Measurements from ENCODE around the gene APLP2.
A peak's percentile ranks its signal among the peaks of the same experiment; 100 is the strongest.

Gene APLP2

DNA sequence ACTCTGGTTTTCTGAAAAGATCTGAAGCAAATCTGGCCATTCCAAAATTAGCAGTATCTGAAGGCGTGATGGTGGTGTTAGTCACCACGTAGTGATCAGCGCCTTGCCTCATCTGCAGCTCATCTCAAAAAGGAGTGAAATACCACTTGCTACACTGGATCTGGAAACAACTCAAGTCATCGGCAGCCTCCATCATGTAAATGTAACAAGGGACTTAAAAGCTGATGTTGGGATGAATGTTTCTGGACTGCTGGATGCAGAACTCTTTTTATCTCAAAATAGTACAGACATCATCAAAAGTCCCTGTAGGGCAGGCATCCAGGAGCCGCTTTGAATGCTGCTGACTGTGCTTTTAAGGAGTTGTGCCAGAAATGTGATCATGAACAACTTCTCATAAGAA is 14.1 kb upstream of the APLP2 start:
- no peak for DNase-seq (ENCODE audit: low read depth in 2 of 2, low spot score in 1 of 2)

DNA sequence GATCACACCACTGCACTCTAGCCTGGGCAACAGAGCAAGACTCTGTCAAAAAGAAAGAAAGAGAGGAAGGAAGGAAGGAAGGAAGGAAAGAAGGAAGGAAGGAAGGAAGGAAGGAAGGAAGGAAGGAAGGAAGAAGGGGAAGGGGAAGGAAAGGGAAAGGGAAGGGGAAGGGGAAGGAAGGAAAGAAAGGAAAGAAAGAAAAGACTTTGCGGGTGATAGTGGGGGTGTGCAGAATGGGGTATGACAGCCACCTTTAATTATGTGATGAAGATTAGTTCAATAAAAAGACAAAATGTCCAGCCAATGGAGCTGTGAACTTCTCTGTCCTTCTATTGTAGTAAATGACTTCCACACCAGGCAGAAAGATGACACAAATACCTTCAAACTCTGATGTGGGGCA is 8.7 kb upstream of the APLP2 start:
- no peak for DNase-seq (ENCODE audit: low read depth in 2 of 2, low spot score in 1 of 2)

DNA sequence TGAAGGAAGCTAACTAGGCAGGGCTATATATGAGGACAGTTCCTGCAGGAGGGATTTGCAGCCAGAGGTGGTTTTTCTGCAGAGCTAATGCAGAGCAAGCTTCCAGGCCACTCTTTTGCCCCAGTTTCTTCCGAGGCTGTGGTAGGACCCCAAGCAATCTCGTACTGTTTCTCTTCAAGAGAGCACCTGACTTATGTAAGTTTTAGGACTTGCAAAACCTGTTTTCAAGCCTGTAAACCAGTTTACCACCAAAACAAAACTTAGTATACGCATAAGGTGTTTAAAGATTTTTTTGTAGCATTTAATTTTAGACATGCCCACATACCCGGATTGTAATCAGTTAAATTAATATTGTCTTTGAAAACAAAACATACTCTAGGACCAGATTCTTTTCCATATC is 7.7 kb upstream of the APLP2 start:
- no peak for DNase-seq (ENCODE audit: low read depth in 2 of 2, low spot score in 1 of 2)

DNA sequence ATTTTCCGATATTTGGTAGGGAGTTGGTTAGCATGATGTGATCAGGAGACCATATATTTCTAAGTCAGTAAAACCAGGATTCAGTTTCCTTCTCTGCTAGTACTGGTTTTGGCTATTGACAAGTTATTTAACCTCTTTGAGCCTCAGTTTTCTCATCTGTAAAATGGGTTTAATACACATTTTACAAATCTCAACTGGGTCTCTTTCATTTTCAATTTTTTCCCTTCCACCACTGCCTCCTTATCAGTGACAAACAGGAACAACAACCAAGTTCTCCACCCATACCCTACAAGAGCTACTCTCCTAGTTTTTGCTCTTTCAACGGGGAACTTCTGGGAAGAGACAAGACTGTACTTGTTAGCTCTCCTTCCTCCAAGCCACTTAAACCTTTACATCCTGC is 6.2 kb upstream of the APLP2 start:
- DNase-seq (ENCODE audit: low read depth in 2 of 2, low spot score in 1 of 2), result no peak

DNA sequence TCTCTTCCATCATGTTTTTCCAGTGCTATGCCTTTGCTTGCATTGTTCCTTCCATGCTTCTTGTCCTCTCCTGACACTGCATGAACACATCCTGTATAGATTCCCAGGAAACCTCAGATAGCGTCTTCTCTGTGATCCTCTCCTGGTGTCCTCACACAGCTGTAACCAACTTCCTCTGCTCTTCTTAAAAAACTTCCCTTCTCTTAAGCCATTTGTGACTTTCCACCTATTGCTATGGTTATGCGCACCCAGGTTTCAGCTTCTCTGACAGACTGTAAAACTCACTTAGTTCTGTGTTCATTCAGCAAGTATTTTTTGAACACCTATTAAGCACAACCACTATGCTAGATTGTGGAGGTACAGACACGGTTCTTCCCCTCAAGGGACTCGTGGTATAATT is 5.1 kb upstream of the APLP2 start:
- DNase-seq (ENCODE audit: low read depth in 2 of 2, low spot score in 1 of 2), result no peak

DNA sequence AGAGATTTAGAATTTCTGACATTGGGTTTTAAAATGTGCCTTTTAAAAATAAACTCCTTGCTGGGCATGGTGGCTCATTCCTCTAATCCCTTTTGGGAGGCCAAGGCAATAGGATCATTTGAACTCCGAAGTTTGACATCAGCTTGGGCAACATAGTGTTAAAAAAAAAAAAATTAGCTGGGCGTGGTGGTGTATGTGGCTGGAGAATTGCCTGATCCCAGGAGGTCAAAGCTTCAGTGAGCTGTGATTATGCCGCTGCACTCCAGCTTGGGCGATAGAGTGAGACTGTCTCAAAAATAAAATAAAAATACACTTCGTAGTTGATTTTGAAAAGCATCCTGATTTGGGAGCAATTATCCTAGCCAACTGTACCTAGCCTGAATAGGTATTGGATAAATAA is 3.4 kb upstream of the APLP2 start:
- DNase-seq (ENCODE audit: low read depth in 2 of 2, low spot score in 1 of 2), result no peak

DNA sequence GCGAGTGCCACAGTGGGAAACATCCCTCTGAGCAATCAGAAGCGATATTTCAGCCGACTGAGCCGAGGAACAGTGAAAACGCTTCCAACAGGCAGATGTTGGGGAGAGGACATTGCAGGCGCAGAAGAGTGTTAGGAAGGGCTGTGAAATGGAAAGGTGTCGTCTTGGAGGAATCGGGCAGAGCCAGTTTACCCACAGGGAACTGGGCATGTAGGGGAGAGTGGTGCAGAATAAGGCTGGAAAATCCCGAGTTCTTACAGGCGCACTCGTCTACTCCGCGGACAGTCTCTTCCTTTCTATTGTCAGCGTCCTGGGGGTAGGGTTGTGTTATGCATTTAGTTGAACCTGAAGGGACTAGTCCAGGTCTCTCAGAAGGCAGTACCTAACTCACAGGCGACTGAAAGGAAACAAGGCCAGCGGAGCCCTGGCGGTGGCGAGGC is 1.1 kb upstream of the APLP2 start:
- no peak for DNase-seq (ENCODE audit: low read depth in 2 of 2, low spot score in 1 of 2)

DNA sequence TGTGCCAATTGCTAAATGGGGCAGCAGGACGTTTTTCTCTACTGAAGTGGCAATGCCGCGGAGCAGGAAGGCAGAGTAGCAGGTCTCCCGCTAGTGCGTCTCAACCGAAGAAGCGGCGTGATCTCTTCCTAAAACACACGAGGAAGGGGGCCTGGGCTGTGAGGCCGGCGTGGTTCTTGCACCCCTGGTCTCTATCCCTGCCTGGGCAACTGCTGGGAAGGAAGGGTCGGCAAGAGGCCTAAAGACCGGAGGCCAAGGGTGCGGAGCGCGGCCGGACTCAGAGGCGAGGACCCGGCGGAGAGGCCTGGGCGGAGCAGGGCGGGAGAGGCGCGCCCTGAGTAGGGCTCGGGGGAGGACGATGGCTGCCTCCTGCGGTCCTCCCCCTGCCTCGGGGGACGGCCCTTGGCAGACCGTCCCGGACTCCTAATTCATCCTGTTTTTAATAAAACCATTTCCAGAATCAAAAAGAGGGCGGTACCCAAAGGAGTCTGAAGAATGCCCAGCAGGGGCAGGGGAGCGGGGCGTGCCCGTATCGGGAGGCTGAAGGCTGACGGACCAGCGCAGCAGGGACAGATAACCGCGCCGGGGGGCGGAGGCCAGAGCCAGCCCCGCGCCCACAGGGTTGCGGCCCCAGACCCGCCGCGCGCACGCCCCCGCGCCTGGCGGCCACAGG is 572 bp upstream of the APLP2 start:
- peak; percentile 4 to 11 for DNase-seq (ENCODE audit: low read depth in 2 of 2, low spot score in 1 of 2)

DNA sequence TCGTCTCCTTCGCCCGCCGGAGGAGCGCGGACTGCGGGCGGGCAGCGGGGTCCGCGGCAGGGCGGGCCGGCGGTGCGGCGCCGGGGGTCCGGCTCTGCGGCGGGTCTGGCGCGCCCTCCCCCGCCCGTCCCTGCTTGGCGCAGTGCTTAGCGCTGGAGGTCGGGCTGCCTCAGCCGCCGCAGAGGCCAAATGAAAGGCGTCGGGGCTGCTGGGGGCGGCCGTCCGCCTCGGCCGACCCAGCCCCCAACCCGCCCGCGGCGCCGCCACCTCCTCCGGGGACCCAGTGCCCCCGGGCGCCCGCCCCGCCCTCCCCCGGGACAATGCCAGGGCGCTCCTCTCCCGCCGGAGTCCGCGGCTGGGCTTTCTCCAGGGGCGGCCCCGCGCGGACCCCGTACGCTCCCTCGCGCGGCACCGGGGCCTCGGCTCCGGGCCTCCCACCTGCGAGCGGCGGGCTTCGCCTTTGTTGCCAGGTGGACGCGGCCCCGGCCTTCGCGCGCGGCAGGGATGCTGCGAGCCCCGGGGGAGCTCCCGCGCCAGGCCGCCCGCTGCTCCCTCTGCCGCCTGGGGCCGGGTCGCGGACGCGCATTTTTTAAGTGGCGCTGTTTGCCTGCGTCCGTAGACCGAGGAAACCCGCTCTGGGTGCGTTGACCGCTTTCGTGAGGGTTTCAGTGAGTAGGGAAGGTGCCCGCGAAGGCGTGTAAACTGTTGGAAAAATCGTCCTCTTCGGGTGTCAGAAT is 583 bp downstream of the APLP2 start:
- DNase-seq (ENCODE audit: low read depth in 2 of 2, low spot score in 1 of 2), result peak; percentile 1 to 10

DNA sequence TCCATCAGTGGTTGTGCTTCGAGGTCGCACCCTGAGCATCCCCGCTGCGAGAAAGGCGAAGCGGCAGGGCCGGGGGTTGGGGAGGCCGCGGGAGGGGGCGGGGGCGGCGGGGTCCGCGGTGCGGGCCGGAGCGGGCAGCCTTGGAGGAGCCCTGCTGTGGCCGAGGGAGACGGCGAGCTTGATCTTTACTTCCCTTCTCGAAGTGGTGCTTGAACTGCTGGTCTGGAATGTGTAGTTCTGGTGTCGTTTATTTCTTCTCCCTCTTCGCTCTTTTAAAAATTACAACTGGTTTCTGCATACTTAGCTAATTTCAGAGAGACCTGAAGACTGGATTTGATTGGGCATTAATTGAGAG is 1.1 kb downstream of the APLP2 start:
- no peak for DNase-seq (ENCODE audit: low read depth in 2 of 2, low spot score in 1 of 2)

DNA sequence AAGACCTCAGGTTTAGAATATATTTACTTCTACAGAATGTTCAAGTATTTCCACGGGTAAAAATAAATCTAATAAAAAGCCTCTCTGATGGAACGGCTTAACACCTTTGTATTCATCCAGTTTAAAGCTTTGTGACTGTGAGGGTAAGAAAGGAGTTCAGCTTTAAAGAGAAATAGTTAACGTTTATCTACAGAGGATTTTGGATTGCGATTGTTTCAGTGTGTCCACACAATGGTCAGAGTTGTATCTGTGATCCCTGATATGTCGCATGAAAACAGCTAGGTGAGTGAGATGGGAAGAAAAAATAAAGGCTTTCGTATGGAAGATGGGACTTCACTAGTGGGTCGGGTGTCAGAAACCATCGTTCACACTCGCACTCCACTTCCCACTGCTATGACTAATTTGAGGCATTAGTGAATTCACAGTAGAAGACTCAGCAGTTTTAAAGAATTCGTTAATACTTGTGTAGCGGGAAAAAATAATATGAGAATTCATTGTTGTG is 1.6 kb downstream of the APLP2 start:
- DNase-seq (ENCODE audit: low read depth in 2 of 2, low spot score in 1 of 2), result no peak

DNA sequence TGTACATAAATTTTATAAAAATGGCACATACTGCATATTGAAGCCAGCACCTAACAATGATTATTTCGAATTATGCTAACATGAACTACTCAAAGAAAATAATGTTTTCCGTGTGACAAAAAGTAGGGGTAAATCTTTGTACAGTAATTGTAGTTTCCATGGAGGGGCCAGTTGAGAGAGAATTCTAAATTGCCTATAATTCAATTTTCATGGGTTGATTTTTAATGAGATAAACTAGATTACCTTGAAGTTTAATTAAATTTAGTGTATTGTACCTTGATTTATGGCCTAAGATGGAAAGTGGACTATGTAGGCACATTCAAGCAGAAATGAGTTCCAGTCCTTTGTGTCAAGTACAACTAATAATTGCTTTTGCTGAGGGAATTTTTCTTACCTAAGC is 5.0 kb downstream of the APLP2 start:
- no peak for DNase-seq (ENCODE audit: low read depth in 2 of 2, low spot score in 1 of 2)

DNA sequence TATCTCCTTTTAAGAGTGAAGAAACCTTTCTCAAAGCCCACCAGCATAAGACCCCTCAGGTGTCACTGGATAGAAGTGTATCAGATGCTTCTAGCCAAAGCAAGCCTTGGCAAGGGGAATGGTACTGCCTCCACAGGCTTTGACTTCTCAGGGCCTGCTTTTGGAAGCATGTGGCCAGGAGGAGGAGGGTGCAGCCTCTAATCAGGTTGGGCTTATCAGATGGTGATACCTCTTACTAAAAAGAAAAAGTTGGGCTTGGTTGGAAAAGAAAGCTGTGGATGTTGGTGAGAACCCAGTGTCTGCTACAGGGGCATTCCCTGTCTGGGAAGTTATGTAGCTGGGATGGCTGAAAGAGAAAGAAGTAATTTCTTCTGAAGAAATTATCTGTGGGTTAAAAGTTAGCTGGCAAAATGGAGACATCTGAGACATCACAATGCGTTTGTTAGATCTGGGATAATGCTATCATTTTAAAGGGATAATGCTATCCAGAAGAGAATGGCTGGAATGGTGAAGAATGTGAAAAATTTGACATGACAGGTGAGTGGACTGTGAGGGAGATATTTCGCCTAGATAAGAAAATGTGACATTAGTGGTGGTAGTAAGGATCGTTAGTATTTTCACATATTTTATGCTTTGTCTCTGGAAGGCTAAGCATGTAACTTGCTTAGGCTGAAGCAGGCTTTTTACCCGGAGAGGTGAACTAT is 7.2 kb downstream of the APLP2 start:
- DNase-seq (ENCODE audit: low read depth in 2 of 2, low spot score in 1 of 2), result no peak

DNA sequence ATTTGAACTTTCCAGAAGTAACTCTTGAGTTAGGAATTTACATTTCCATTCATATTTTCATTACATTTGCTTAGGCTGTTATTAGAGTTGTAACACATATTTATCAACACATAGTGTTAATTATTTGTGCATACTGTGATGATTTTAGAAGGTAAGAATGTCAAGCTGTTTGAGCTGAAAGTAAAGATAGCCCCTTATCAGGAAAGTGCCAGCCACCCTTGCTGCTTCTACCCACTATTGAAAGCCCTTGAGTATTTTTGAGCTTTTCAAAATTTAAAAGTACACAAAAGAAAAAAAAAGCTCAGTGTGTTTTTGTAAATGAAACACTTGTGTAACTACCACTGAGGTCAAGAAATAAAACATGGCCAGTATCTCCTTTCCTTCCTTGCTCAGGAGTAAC is 8.0 kb downstream of the APLP2 start:
- no peak for DNase-seq (ENCODE audit: low read depth in 2 of 2, low spot score in 1 of 2)

DNA sequence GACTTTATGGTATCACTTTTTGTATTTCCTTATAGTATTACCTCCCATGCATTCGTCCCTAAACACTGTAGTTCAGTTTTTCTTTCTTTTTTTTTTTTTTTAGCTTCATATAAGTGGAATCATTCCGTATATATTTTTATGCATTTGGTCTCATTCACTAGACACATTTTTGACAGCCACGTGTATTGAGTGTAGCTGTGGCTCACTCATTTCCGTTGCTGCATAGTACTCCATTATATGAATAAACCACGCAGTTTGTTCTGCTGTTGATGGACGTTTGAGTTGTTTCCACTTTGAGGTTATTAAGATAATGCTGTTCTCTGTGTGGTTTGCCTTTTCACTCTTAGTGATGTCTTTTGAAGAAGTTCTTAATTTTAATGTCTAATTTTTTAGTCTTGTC is 8.4 kb downstream of the APLP2 start:
- DNase-seq (ENCODE audit: low read depth in 2 of 2, low spot score in 1 of 2), result no peak

DNA sequence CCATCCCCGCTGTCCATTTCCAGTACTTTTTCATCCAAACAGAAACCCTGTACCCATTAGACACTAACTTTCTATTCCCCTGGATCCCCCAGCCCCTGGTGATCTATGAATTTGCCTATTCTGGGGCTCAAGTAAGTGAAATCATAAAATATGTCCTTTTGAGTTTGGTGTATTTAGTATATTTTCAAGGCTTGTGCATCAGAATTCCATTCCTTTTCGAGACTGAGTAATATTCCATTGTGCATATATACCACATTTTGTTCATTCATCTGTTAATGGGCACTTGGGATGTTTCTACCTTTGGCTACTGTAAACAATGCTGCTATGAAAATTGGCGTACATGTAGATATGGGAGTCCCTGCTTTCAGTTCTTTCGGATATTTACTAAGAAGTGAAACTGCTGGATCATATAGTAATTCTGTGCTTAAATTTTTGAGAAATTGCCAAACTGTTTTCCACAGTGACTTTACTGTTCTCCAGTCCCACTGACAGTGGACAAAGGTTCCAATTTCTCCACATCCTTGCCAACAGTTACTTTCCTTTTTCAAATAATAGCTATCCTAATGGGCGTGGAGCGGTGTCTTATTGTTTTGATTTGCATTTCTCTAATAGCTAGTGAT is 16.1 kb downstream of the APLP2 start:
- DNase-seq (ENCODE audit: low read depth in 2 of 2, low spot score in 1 of 2), result no peak

DNA sequence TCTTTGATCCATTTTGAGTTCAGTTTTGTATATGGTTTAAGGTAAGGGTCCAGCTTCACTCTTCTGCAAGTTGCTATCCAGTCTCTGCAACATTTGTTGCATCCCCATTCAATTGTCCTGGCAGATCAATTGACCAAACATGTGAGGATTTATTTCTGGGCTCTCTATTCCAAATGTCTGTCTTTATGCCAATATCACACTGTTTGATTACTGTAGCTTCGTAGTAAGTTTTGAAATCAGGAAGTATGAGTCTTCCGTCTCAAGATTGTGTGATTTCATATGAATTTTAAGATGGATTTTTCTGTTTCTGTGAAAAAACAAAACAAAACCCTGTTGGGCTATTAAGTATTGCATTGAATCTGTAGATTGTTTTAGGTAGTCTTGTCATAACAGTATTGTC is 17.0 kb downstream of the APLP2 start:
- no peak for DNase-seq (ENCODE audit: low read depth in 2 of 2, low spot score in 1 of 2)

DNA sequence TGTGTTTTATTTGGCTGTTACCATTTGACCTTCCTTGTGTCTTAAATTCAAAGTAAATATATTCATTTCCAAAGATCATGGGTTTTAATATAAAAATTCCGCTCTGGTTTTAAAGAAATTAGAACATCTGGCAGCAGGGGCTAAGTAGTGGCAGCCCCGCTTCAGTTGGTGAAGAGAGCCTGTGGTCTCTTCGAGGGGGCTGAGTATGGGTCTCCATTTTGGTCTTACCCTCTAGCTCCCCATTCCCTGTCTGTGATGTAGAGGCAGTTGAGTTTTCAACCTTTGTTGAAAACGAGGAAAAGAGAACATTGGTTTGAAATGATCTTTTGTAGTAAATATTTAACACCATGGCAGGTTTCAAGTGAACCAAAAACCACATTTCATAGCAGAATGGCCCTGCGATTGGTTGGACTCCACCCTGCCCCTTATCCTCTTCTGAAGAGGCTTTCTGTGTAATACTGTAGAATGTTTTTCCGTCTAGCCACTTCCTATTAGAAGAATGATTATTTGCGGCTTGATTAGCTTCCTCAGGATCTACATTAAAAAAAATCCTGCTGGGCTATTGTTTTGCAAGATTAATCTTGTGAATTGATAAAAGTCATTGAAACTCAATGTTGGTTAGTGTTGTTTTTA is 17.7 kb downstream of the APLP2 start:
- DNase-seq (ENCODE audit: low read depth in 2 of 2, low spot score in 1 of 2), result no peak

DNA sequence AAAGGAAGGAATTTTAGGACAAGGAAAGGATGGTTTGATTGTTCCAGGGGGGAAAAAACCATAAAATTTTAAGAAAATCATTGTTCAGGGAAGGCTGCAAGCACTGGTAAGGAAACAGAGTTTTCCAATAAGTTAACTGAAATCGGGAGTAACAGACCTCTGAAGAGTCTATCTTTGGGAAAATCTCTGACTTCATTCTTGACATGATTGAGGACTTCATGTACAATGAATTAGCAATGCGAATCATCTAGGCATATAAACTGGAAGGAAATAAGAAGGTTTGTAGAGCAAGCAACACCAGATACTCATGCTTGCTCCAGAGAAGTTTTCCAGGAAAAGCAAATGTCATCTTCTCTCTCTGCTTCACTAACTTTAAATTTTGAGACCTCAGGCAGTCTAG is 18.5 kb downstream of the APLP2 start:
- DNase-seq (ENCODE audit: low read depth in 2 of 2, low spot score in 1 of 2), result no peak

DNA sequence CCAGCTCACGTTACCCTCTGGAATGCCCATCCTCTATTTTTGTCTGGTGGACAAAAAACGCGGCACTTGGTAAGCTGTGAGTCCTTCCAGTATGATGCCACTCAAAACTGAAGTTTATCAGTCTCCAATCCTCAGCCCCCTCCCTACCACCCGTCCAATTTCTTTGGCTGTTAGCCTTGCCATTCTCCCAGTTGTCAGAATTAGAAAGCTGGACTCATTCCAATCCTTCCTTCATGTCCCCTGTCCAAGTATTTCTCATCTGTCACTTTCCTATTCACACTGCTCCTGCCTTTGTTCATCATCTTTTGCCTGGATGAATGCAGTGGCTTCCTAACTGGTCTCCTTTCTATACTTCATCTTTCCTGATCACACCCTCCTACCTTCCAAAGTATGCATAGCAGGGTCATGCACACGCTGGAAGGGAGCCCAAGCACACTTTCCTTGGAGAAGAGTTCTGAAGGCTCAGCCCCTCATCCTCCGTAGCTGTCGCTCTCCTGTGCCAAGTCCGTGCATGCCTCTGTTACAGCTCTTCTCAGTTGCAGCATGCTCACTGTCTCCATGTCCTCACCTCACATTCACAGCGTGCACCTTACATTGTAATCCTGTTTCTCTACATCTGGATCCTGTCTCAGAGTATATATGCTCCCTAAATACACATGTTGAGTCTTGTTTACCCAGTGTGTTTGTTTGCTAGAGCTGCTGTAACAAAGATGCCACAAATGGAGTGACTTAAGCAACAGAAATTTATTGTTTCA is 19.4 kb downstream of the APLP2 start:
- DNase-seq (ENCODE audit: low read depth in 2 of 2, low spot score in 1 of 2), result no peak

DNA sequence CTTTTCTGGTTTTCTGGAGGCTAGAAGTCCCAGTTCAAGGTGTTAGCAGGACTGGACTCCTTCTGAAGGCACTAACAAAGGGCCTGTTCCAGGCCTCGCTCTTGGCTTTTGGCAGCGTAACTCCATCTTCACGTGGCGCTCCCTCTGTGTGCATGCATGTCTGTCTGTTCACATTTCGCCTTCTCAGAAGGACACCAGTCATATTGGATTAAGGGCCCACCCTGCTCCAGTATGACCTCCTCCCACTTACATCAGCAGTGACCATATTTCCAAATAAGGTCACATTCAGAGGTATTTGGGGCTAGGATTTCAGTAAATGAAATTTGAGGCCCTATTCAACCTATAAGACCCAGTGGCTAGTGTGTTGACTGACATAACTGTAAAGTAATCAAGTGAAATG is 20.0 kb downstream of the APLP2 start:
- DNase-seq (ENCODE audit: low read depth in 2 of 2, low spot score in 1 of 2), result no peak

Measured in stimulated activated CD8-positive, alpha-beta memory T cell treated with anti-CD3 and anti-CD28 coated beads, Interleukin-4, amount 100 ng/mL, for 4 hours (primary cell).